Panc1 (cell line): ENCODE data around the gene JAZF1.

ENCODE experiments used
- CTCF ChIP-seq: fragments of 450-650 bp; IDR thresholded peaks from 2 replicates; pipeline ENCODE4 v1.5.1; 2017; ENCODE audit warnings: mild to moderate bottlenecking
- POLR2AphosphoS5 ChIP-seq: IDR thresholded peaks from 2 replicates; pipeline ENCODE4 v1.6.1; 2012; ENCODE audit warnings: mild to moderate bottlenecking, low read depth, low read length, moderate library complexity
- REST ChIP-seq, 2 experiments: IDR thresholded peaks; 2 replicates each; pipeline ENCODE4 v1.6.1; 2011 to 2012; ENCODE audit warnings: low read depth in 2 of 2, control low read depth in 1 of 2, low read length in 1 of 2, mild to moderate bottlenecking in 1 of 2, moderate library complexity in 1 of 2; ENCODE audit not compliant: insufficient read depth in 1 of 2
- TCF7L2 ChIP-seq: IDR thresholded peaks from 2 replicates; pipeline ENCODE4 v1.6.1; 2011; ENCODE audit warnings: mild to moderate bottlenecking, low read depth, low read length, inconsistent platforms

GRCh38 chr7:28071570-28071969 lies 109.0 kb downstream of the JAZF1 start:
- TF ChIP-seq CTCF, result no peak
- no peak for TF ChIP-seq REST (IDR thresholded peaks at IDR 0.05; ENCODE audit: insufficient read depth in 1 of 2, low read depth in 2 of 2, low read length in 1 of 2)
- no peak for TF ChIP-seq TCF7L2
- no peak for TF ChIP-seq POLR2AphosphoS5
